Neural cell (in vitro differentiated cells): ENCODE measurements around the gene SSTR4. TPM values are rescaled to one million over a fixed set of nuclear protein-coding genes. Genes with fewer than 3 reads are reported as not detected.

ENCODE experiments used
- H2AFZ ChIP-seq: fragments of 200-600, 300-800 bp; sonication (generic), shearing (Covaris generic); 2 replicates; pipeline ENCODE4 v1.6.0; 2014; ENCODE audit warnings: low read depth, mild to moderate bottlenecking, antibody characterized with exemption, low read length, moderate library complexity
- H3F3A ChIP-seq: fragments of 200-600 bp; shearing (Covaris generic); 2 replicates; pipeline ENCODE4 v1.6.1; 2016; ENCODE audit warnings: mild to moderate bottlenecking, moderate library complexity, mixed read lengths, antibody characterized with exemption, low read length; ENCODE audit not compliant: insufficient read depth, poor library complexity, severe bottlenecking
- H3K27ac ChIP-seq: fragments of 200-600, 300-800 bp; sonication (generic), shearing (Covaris generic); 2 replicates; pipeline ENCODE4 v1.5.1; 2014; ENCODE audit warnings: mild to moderate bottlenecking, low read length, moderate library complexity
- H3K27me3 ChIP-seq: fragments of 300-800, 200-600 bp; sonication (generic), shearing (Covaris generic); 2 replicates; pipeline ENCODE4 v1.6.0; 2014; ENCODE audit warnings: mild to moderate bottlenecking, low read depth, low read length, moderate library complexity; ENCODE audit not compliant: insufficient read depth
- H3K36me3 ChIP-seq: fragments of 300-800, 200-600 bp; sonication (generic), shearing (Covaris generic); 2 replicates; pipeline ENCODE4 v1.5.1; 2014; ENCODE audit warnings: mild to moderate bottlenecking, antibody characterized with exemption, low read length, moderate library complexity; ENCODE audit not compliant: insufficient read depth
- H3K4me2 ChIP-seq: fragments of 300-800, 200-600 bp; sonication (generic), shearing (Covaris generic); 2 replicates; pipeline ENCODE4 v1.6.0; 2014; ENCODE audit warnings: mild to moderate bottlenecking, low read length
- H3K4me3 ChIP-seq: fragments of 300-800, 200-600 bp; sonication (generic), shearing (Covaris generic); 2 replicates; pipeline ENCODE4 v1.5.1; 2014; ENCODE audit warnings: mild to moderate bottlenecking, low read length, moderate library complexity
- H3K79me2 ChIP-seq: fragments of 200-600 bp; shearing (Covaris generic); replicated peaks from 2 replicates; pipeline ENCODE4 v1.6.0; 2014; ENCODE audit warnings: mild to moderate bottlenecking, low read length, moderate library complexity; ENCODE audit not compliant: insufficient read depth
- H3K9ac ChIP-seq: fragments of 300-800, 200-600 bp; sonication (generic), shearing (Covaris generic); 2 replicates; pipeline ENCODE4 v1.6.1; 2016; ENCODE audit warnings: mild to moderate bottlenecking, low read length, mixed read lengths
- H3K9me2 ChIP-seq: fragments of 200-600 bp; shearing (Covaris generic); 2 replicates; pipeline ENCODE4 v1.6.1; 2016; ENCODE audit warnings: mild to moderate bottlenecking, low read length, mixed read lengths; ENCODE audit not compliant: insufficient read depth
- H3K9me3 ChIP-seq: fragments of 200-600, 300-800 bp; sonication (generic), shearing (Covaris generic); 2 replicates; pipeline ENCODE4 v1.6.1; 2016; ENCODE audit warnings: mild to moderate bottlenecking, mixed run types, low read length, moderate library complexity, mixed read lengths
- H4K20me1 ChIP-seq: fragments of 200-600 bp; shearing (Covaris generic); 2 replicates; pipeline ENCODE4 v1.6.1; 2016; ENCODE audit warnings: mild to moderate bottlenecking, mixed run types; ENCODE audit not compliant: insufficient read depth
- CTCF ChIP-seq: fragments of 450-650 bp; IDR thresholded peaks from 2 replicates; pipeline ENCODE4 v1.5.1; 2014; ENCODE audit warnings: antibody characterized with exemption, mild to moderate bottlenecking, moderate library complexity; ENCODE audit not compliant: poor library complexity, severe bottlenecking
- EP300 ChIP-seq: fragments of 450-650 bp; conservative IDR thresholded peaks from 2 replicates; pipeline ENCODE4 v1.6.1; 2014; ENCODE audit warnings: antibody characterized with exemption, mild to moderate bottlenecking, moderate library complexity; ENCODE audit not compliant: poor library complexity, severe bottlenecking
- EZH2 ChIP-seq: fragments of 200-600, 300-800 bp; shearing (Covaris generic), sonication (generic); IDR thresholded peaks from 2 replicates; pipeline ENCODE4 v1.6.1; 2014; ENCODE audit warnings: antibody characterized with exemption, low read length, borderline replicate concordance, mild to moderate bottlenecking; ENCODE audit not compliant: insufficient read depth, poor library complexity, severe bottlenecking
- MXI1 ChIP-seq: fragments of 450-650 bp; conservative IDR thresholded peaks from 2 replicates; pipeline ENCODE4 v1.6.1; 2014; ENCODE audit warnings: antibody characterized with exemption, mild to moderate bottlenecking; ENCODE audit not compliant: poor library complexity, severe bottlenecking
- POLR2AphosphoS5 ChIP-seq: IDR thresholded peaks from 2 replicates; pipeline ENCODE4 v1.6.1; 2012
- RAD21 ChIP-seq: fragments of 450-650 bp; conservative IDR thresholded peaks from 2 replicates; pipeline ENCODE4 v1.6.1; 2014; ENCODE audit warnings: antibody characterized with exemption, mild to moderate bottlenecking, moderate library complexity
- REST ChIP-seq: IDR thresholded peaks from 2 replicates; pipeline ENCODE4 v1.6.1; 2012; ENCODE audit warnings: borderline replicate concordance
- SMC3 ChIP-seq: fragments of 450-650 bp; conservative IDR thresholded peaks from 2 replicates; pipeline ENCODE4 v1.6.1; 2014; ENCODE audit warnings: antibody characterized with exemption, mild to moderate bottlenecking, moderate library complexity; ENCODE audit not compliant: poor library complexity
- TAF1 ChIP-seq: IDR thresholded peaks from 2 replicates; pipeline ENCODE4 v1.6.1; 2012; ENCODE audit warnings: low read depth
- polyA plus RNA-seq: library from polyadenylated mRNA; depleted of rRNA; stranded (reverse); fragments of >200 nt; gene quantifications from 2 replicates; pipeline ENCODE4 v1.2.3, GENCODE V29; 2014

SSTR4 gene
- polyA plus RNA-seq, 1 donor from 2014 or later, result not detected

- Histone ChIP-seq H3K36me3 (no peaks in the 10 kb centered on the region), H3K9me2 (no peaks in the 10 kb centered on the region), H4K20me1 (no peaks in the 10 kb centered on the region), H3K9ac (no peak overlapping the region), H3K4me2 (no peak overlapping the region), H3K79me2 (no peaks in the 10 kb centered on the region), H3K4me3 (no peak overlapping the region), H3K27me3 (peaks cover 72% of the 10 kb centered on the region), H3K27ac (no peak overlapping the region), H3K9me3 (no peaks in the 10 kb centered on the region), H3F3A (no peaks in the 10 kb centered on the region), H2AFZ (no peak overlapping the region)
- TF ChIP-seq SMC3, result no peak
- TF ChIP-seq CTCF, result no peak
- no peak for TF ChIP-seq MXI1
- TF ChIP-seq RAD21, result no peak
- TF ChIP-seq POLR2AphosphoS5, result no peak
- no peak for TF ChIP-seq EZH2
- TF ChIP-seq REST, result no peak
- no peak for TF ChIP-seq EP300
- no peak for TF ChIP-seq TAF1
Observed at GRCh38 chr20:23039136-23039875, 4.2 kb downstream of the SSTR4 start.

- H3K9me2 ChIP-seq, result no peaks in the 10 kb centered on the region
- no peak overlapping the region for H3K4me2 ChIP-seq
- no peaks in the 10 kb centered on the region for H3K79me2 ChIP-seq
- no peak overlapping the region for H3K9ac ChIP-seq
- H3K27ac ChIP-seq, result no peak overlapping the region
- no peaks in the 10 kb centered on the region for H3F3A ChIP-seq
- no peaks in the 10 kb centered on the region for H3K36me3 ChIP-seq
- no peaks in the 10 kb centered on the region for H3K9me3 ChIP-seq
- H4K20me1 ChIP-seq, result no peaks in the 10 kb centered on the region
- H2AFZ ChIP-seq, result no peak overlapping the region
- peaks cover 72% of the 10 kb centered on the region for H3K27me3 ChIP-seq
- TF ChIP-seq EP300, result no peak
- TF ChIP-seq POLR2AphosphoS5, result no peak
- TF ChIP-seq SMC3, result no peak
- TF ChIP-seq CTCF, result no peak
- no peak for TF ChIP-seq MXI1
- no peak for TF ChIP-seq EZH2
- no peak for TF ChIP-seq REST
- no peak for TF ChIP-seq TAF1
- TF ChIP-seq RAD21, result no peak
- H3K4me3 ChIP-seq, result no peak overlapping the region
Observed at GRCh38 chr20:23039885-23040508, 4.9 kb downstream of the SSTR4 start.
